COLO668 (cell line): ENCODE results near the gene HSD17B10.
A peak's percentile ranks its signal among the peaks of the same experiment; 100 is the strongest.
"Not testable (repeated sequence)": the region's sequence is repeated elsewhere in the genome, so short reads cannot be mapped to it uniquely, and the experiment has no call there.

Experiments
- DNase-seq: peaks from one replicate; lab custom pipeline; 2025; ENCODE audit not compliant: unreplicated experiment; lab: John Stamatoyannopoulos, UW

Gene HSD17B10

DNA sequence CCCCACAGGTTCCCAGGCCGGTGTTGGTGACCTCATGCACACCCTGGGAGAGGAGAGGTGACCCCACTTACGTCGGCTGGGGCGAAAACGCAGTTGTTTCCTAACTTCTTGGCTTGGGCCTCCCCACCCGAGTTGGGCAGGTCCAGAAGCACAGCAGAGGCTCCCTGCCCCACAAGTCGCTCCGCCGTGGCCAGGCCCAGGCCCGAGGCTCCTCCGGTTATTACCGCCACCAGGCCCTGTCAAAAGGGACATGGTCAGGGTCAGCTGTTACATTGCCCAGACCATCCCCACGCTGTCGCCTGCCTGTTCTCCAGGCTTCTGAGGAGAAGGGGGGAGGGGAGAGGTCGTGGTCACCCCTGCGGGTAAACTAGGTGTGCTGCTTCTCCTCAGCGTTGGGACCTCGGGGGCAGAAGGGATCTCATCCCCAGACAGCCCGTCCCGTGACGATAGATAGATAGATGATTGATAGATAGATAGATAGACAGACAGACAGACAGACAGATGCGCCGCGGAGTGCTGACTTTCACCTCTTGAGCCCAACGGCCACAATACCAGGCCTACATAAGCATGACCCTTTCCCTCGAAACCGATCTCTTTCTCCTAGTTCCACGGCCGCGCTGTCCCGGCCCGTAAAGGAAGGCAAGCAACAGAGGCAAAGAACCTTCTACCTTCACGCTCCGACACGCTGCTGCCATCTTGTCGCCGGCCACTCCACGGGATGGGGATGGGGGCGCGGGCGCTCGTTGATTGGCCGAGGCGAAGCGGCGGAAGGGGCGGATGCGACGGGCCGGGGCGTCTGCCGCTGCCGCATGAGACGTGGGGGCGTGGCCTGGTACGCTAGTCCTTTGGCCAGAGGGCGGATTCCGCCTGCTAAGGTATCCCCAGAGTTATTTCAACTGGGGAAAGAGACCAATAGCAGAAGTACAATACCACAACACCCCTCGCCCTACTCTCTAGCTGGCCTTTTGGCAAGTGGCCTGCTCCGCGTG is at the start of gene HSD17B10:
Gene HSD17B10 (minus strand): TSS at position 720 of the 989 bp plus-strand sequence. CDS start 25 bp downstream, at position 695.
- peak; percentile 94 for DNase-seq

DNA sequence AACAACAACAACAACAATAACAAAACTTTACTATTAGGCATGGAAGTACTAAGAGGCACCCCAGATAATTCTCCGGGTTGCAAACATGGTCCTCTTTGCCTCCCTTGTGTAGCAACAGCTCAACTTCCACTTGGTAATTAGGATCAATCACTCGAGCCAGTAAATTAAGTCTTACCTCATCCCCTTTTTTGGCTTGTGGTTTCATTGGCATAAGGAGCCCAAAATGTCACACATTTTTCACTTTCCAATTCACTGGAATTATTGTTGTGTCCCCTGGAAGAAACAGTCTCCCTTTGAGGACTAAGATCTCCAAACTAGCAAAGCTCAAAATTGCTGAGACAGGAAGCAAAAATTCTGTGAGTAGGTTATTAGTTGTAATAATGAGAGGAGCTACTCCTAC is 49.2 kb upstream of the HSD17B10 start:
- DNase-seq = no peak

DNA sequence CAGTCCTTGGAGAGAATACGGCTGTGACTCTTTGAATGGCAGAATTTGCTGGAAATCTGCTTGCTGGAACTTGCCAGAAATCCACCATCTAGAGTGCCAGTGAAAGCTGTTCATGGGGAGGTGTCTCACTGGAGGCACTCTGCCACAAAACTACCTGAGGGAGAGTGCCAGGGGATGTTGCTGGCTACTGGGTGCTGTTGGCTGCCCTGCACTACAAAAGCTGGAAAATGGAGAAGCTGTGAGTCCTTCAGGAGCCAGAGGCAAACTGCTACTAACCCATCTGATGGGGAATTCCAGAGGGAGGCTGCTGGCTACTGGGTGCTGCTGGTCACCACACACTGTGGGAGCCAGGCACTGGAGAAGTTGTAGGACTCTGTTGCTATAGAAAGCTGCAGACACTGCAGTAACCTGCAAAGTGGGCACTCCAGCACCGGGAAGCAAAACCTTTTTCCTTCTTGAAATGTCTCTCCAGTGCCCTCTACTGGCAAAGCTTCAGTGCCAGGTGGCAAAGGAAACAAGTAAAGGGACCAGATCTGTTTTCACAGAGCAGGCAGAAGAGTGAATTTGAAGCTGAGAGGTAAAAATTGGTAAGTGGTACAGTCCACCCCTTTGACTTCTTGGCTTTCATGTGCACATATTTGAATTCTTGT is 47.8 kb upstream of the HSD17B10 start:
- DNase-seq = peak; percentile 8

DNA sequence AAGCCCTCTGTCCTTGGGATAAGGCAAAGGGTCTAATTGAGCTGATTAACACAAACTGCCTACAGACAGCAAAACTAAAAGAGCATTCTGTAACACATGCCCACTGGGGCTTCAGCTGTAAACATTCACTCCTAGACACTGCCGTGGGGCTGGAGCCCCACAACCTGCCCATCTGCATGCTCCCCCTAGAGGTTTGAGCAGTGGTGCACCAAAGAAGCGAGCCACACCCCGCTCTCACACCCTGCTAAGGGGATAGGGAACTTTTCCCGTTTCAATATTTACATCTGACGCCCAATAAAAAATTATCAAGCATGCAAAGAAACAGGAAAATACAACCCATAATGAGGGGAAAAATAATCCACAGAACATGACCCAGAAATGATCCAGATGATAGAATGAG is 46.9 kb upstream of the HSD17B10 start:
- DNase-seq = no peak

DNA sequence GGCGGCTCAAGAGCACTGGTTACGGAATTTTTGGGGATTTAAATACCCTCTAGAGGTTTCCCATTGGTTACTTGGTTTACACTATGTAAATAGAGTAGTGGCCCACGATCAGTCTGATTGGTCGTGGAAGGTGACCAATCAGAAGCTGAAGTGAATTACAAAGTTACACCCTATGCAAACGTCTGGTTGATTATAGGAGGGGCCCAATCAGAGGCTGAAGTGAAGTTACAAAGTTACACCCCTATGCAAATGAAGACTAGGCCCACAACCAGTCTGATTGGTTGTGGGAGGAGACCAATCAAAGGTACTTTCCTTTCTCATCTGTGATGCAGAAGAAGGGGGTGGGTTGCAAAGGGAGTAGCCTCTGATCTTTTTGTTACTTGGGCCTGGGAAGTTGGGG is 45.1 kb upstream of the HSD17B10 start:
- no peak for DNase-seq

DNA sequence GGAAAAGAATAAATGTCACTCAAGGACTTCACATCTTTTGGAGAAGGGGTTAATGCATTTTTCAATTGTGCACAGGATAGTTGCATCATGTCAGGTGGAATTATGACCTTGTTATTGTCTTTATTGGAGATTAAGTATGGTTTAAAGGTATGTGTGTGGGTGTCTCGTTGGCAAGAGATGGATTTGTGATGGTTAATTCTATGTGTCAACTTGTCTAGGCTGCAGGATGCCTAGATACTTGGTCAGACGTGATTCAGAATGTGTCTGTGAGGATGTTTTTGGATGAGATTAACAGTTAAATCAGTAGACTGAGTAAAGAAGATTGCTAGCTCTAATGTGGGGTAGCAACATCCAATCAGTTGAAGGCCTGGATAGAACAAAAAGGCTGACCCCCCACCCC is 42.2 kb upstream of the HSD17B10 start:
- DNase-seq = no peak

DNA sequence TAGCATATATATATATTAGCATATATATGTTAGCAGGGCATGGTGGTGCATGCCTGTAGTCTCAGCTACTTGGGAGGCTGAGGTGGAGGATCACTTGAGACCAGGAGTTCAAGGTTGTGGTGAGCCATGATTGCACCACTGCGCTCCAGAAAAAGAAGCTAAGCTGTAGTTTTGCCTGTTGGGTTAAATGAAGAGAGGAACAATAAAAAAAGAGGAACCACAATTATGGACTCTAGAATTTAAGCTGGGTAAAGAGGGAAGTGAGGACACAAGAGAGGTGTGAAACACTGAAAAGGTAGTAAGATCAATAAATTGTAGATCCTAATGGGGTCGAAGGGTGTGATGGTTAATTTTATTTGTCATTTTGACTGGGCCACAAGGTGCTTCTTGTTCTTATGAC is 40.5 kb upstream of the HSD17B10 start:
- DNase-seq = no peak

DNA sequence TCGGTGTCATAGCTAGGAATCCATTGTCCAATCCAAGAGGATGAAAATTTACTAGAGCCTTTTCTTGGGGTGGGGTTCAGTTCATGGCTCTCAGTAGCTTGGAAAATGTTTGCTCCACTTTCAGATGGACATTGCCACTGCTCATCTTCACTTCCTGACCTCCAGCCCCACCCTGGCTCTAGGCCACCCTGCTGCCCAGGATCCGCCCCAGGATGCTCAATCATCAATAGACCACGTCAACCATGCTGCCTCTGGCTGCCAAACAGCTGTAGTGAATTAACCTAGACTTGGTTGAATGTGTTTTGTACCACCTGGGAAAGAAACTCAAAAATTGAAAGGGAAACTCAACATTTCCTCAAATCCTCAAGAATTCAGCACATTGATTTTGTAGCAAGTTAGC is 37.2 kb upstream of the HSD17B10 start:
- DNase-seq = no peak

DNA sequence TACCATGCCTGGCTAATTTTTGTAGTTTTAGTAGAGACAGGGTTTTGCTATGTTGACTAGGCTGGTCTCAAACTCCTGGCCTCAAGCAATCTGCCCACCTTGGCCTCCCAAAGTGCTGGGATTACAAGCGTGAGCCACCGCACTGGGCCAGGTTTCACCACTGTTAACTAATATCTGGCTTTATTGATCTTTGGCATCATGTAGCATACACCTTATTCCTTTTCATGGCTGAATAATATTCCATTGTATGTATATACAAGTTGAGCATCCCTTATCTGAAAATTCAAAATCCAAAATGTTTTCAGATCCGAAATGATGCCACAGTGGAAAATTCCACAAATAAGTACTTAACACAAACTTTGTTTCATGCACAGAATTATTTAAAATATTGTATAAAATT is 34.5 kb upstream of the HSD17B10 start:
- not testable (repeated sequence) for DNase-seq

DNA sequence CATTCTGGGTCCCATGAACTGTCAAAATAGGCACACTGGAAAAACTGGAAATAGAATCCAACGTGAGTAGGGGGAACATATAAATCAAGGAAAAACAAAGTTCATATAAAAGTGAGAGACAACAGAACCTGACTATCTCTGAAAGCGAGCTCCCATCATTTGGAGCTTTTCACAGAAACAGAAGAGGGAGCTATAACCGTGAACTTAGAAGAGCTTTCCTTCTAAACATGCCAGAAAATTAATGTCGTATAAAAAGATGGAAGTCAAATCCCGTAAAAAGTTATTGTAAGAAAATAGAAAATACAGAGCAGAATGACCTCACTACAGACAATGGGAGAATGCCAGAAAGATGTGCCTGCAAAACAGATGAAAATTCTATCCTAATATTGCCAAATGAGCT is 23.9 kb upstream of the HSD17B10 start:
- DNase-seq = no peak

DNA sequence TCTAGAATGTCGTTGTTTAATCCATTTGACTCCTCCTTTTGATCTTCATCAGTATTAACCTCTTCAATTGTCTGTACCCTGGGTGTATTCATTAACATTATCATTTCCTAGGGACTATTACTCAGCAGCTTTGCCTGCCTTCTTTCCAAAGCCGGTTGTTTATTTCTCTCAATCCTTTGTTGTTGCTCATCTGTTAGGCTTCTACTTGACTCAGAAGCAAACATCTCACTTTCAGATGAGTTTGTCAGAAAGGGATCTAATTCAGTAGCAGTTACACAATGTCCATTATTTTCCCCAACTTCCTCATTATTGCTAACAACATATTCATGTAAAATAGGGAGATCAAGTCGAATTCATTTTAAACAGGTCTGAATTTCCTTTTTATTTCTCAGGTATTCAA is 22.1 kb upstream of the HSD17B10 start:
- no peak for DNase-seq

DNA sequence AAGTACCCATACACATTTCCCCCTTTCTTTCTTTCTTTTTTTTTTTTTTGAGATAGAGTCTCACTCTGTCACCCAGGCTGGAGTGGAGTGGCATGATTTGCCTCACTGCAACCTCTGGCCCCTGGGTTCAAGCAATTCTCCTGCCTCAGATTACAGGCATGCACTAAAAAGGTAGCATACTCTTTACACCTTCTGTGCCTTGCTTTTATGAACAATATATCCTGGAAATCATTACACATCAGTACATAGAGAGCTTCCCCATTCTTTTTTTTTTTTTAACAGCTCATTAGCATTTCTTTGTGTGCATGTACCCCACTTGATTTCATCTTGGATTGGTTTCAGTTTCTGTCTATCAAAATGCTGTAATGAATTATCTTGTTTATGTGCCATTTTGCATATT is 18.6 kb upstream of the HSD17B10 start:
- no peak for DNase-seq

DNA sequence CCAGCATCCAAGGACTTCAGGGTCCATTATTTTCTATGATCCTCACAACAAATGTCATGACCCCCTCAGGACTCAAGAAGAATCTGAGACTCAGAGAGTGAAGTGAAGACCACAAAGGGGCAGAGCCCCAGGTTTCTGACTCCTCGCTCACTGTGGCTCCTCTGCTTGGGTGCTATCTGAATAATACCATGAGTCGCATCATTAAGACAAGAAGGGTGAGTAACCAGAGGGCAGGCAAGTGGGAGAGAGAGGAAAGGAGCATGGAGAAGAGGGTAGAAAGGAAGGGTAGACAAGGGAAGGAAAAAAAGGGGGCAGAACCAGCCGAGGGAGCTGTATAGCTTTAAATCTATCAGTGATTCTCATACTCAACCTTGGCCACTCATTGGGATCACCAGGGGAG is 15.5 kb upstream of the HSD17B10 start:
- no peak for DNase-seq

DNA sequence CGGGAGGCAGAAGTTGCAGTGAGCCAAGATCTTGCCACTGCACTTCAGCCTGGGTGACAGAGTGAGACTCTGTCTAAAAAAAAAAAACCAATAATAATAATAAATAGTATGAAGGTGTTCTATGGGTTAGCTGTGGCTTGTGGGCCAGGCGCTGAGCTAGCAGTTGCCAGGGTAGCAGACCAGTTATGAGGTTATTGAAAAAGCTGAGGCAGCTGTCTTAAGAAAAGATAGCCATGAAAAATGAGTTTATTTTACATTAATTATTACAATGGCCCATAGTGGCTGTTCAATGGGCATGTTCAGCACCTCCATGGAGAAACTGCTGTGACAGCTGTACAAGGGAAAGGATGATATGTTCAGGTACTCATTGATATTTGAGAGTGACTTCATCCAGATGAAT is 13.3 kb upstream of the HSD17B10 start:
- DNase-seq = no peak

DNA sequence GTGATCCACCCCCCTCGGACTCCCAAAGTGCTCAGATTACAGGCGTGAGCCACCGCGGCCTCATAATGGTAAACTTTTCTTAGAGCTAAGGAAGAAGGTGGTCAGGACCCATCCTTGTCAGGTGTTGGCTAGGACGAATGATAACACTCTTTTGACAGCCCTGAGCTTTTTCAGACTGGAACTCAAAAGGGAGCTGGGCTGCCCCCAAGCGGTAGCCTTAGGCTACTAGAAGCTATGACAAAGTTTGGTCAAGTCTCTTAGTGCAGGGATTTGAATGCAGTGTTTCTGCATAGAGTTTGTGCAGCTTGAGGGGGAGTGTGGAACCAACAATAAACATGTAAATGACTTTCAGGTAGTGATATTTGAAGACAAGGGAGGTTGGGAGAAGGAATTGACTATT is 11.8 kb upstream of the HSD17B10 start:
- DNase-seq = peak; percentile 42

DNA sequence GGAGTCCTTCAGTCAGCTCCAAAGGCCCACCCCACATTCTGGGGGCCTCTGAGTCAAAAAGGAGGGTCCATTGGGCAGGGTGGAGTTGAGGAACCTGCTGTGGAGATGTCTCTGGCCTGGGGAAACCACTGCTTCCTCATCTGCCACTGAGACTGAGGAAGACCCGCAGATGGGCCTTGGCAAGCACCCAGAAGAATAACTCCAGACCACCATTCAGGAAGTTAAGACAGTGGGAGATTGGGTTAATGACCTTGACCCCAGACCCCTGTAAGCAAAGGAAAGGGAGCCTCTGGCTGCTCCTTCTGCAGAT is 8.1 kb upstream of the HSD17B10 start:
- DNase-seq = no peak

DNA sequence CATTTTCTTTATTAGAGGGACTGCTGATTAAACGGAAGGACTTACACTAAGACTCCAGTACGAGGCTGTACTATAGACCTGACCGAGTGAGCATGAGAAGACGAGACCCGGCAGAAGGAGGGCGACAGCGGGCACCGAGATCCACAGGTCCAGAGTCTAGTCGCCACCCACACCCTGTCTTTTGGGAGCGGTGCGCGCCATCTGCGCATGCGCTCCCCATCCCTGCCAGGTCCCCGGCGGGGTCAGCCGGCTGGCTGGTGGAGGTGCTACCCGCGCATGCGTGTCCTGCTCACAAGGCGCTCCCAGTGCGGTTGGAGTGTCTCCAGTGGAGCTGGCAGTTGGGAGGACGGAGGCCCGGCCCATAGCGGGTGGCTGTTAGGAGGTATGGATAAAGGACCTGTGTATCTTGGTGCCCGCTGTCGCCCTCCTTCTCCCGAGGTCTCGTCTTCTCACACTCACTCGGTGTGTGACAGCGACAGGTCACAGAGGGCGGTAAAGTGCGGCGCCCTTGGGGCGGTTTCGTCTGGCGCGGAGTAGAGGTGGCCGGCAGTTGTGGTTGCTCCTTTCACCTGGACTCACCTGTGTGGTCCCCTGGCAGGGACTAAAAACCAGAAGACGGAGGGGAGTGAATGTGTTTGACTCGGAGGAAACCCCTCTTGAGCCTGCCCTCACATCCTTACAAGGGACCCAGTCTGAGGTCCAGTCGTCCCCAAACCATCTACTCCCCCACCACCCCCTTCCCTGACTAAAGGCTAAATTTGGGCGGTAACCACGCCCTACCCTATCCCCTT is 7.6 kb upstream of the HSD17B10 start:
- DNase-seq = peak; percentile 92

DNA sequence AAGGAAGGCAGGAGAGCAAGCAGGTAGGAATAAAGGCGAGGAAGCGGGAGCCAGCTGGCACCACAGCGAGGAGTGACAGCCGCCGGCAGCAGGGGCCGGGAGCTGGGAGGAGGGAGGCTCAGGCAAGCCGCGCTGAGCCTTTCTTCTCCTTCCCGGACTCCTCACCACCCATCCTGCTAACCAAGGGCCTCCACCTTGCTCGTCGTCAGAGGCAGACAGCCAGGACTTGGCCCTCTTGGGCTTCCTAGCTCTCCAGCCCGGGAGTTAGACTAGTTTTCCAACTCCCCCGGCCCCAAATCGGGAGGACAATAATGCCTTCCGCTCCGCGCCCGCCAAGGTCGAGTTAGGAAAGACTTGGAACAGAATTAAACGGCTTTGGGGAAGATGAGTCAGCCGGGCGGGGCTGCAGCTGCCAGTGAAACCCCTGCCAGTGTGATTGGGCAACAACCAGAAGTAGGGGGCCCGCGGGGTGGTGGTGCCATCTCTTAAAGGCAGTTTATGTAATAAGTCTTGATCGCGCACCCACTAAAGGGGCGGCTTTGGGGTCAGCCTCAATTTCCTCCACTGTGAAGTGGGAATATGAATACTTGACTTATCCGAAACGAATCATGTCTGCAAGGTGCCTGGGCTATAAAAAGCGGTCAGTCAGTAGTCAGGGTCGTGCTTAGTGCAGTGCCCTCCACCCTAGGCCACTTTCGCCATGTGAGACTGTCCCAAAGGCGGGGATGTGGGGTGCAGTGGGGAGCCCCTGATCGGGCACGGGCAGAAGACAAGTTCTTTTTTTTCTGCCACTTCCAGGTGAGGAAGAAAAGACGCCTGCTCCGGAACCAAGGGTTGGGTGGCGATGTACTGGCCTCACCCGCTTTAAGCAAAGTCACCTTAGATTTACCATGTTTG is 6.7 kb upstream of the HSD17B10 start:
- peak; percentile 70 for DNase-seq

DNA sequence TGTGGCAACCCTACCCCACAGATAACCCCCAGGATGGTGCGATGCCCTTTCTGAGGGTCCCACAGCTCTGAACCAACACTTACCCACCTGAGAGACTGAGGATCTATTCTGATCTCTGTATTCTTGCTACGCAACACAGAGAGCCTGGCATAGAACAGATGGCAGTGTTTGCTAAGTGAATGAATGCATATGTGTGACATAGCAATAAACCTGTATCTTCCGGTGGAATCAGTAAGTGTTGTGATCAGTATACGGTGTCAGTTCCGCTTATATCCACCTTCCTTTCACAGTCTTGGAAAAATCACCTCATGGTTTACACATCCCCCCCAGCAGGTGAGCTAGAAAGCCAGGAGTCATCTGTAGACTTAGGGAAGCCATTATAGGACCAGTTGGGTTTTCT is 5.9 kb upstream of the HSD17B10 start:
- DNase-seq = peak; percentile 38

DNA sequence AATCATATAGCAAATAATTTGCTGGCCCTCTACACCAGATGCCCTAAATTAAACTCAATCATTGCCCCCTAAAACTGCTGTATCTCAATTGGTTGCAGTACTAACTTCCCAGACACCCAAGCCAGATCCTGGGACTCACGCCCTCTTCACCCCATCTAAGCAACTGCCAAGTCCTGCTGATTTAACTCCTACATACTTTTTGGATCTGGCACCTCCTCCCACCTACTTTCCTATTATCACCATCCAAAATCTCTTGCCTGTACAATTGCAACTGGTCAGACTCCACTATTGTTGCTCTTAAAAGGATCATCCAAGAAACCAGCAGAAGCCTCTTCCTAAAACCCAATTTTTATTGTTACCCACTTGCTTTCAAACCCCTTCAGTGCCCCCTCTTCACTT is 4.7 kb upstream of the HSD17B10 start:
- no peak for DNase-seq
